DMS53 (cell line): ENCODE results near the gene NEURL3.

ENCODE experiments used
- DNase-seq: peaks from one replicate; lab custom pipeline; 2025; lab: John Stamatoyannopoulos, UW

Gene NEURL3

GRCh38 chr2:96527286-96528005 lies 22.3 kb upstream of the NEURL3 start:
- no peak for DNase-seq

- no peak for DNase-seq
Measured at GRCh38 chr2:96526615-96527285, 21.6 kb upstream of the NEURL3 start.

DNA sequence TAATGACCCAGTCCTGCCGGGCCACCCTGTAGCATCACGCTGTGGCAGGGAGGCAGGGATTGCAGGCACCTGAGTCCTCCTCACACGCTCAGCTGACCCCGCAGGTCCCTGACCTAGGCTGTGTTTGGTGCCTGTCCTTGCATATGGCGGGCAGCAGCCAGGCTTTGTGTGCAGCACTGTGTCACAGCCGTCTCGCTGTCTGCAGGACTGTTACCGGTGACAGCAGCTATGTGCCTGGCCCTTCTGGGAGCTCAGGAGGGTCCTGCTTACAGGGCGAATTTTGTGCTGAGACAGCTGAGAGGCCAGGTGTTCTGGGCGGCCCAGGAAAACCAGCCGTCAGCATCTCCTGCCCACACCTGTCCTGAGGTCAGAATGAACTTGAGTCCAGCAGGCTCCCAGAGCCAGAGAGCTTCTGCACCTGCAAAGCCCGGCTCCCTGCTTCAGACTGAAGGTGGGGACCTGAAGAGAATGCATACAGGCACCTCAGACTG lies 21.0 kb upstream of the NEURL3 start:
- DNase-seq, result peak; percentile 55

GRCh38 chr2:96525211-96525507 lies 20.0 kb upstream of the NEURL3 start:
- no peak for DNase-seq

DNA sequence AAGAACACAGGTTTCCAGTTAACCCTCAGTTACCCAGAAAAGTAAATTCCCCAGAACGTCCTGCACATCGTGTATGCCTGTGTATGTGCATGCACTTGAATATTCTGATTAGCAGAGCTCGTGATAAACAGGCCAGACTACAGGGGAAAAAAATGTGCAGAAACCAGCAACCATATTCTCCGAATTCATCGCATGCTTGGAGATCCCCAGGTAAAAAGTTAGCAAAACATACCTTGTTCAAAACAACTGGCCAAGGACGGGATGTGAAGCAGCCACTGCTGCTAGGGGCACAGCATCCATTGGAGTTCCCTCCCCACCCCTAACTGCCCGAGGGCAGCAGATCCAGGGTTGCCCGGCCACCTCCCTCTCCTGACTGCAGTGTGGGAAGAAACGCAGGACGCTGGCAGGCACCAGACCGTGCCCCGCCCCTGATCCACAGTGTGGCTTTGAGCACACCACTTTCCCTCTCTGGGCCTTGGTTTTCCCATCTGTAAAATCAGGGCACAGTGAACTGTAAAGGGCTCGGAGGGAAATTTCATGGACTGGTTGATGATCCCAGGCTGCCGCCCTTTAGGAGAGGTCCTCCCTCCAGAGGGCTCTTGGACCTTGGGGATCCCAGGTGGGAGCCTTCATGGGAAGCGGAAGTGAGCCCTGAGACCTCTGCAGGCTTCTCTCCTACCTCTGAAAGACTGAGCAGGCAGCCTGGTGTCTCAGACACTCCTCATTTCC lies 19.5 kb upstream of the NEURL3 start:
- no peak for DNase-seq

GRCh38 chr2:96523659-96524481 lies 18.7 kb upstream of the NEURL3 start:
- DNase-seq, result no peak

GRCh38 chr2:96522304-96523203 lies 17.4 kb upstream of the NEURL3 start:
- DNase-seq, result no peak

GRCh38 chr2:96521219-96521618 lies 16.1 kb upstream of the NEURL3 start:
- no peak for DNase-seq

- no peak for DNase-seq
Measured at GRCh38 chr2:96520697-96521096, 15.5 kb upstream of the NEURL3 start.

GRCh38 chr2:96520231-96520630 lies 15.1 kb upstream of the NEURL3 start:
- no peak for DNase-seq

GRCh38 chr2:96517079-96517478 lies 11.9 kb upstream of the NEURL3 start:
- no peak for DNase-seq

GRCh38 chr2:96514521-96514920 lies 9.4 kb upstream of the NEURL3 start:
- DNase-seq, result peak; percentile 61

DNA sequence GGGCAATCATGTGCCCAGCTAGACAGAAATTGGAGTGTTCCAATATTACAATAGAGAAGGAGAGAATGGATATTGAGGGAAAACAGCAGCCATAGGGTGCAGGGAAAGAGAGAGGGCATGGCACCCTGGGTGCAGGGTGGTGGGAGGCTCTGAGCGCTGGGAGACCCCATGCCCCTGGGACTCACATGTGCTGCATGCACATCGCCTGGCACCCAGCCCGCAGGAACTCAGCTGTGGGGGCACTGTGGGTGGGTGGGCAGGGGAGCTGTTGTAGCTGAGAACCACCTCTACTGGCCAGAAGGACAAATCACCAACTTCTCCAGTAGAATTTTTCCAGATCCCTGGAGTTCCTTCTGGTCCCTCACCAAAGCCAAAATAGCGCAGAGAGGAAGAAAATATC lies 7.2 kb upstream of the NEURL3 start:
- no peak for DNase-seq

- no peak for DNase-seq
Measured at GRCh38 chr2:96511851-96512250, 6.7 kb upstream of the NEURL3 start.

- DNase-seq, result no peak
Measured at GRCh38 chr2:96510931-96511595, 5.9 kb upstream of the NEURL3 start.

- no peak for DNase-seq
Measured at GRCh38 chr2:96509847-96510230, 4.7 kb upstream of the NEURL3 start.

DNA sequence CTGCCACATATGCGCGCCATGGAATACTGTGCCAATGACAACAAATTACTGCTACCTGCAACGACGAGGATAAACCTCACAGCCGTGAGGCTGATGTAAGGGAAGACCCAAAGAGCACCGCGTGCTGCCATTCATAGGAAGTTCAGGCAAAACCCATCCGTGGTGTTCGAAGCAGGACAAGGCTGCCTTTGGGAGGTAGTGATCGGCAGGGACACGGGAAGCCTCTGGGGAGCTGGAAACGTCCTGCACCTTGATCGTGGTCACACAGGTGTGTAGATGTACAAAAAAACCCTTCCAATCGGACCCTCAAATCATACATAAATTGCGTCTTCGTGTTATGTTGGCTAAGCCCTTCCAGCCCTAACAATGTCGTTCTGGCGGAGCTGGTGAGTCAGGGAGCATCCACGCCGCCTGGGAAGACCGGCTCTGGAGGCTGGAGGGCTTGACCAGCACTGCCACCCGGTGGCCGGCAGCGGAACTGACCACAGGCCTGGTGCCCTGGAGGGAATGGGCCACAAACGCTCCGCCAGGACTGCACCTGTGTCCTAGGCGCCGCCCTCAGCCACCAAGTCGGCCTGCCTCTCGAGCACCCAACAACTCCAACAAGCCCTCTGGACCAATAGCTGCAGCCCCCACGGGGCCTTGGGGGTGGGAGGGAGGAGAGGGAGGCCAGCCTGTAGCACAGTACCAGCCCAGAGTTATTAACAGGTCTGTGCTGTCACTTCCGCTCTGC lies 4.1 kb upstream of the NEURL3 start:
- peak; percentile 98 for DNase-seq

GRCh38 chr2:96508521-96509113 lies 3.5 kb upstream of the NEURL3 start:
- peak; percentile 71 for DNase-seq

- peak; percentile 93 for DNase-seq
Measured at GRCh38 chr2:96507957-96508520, 2.9 kb upstream of the NEURL3 start.
